Activated CD4-positive, alpha-beta T cell treated with anti-CD3 and anti-CD28 coated beads for 24 hours (primary cell): ENCODE measurements around the gene DLG1.

ENCODE experiments used
- DNase-seq, 2 donors: peaks; one replicate each; pipeline ENCODE4 v3.0.0-alpha.2; 2020; ENCODE audit warnings: low read depth in 2 of 2

The DLG1 gene

DNA sequence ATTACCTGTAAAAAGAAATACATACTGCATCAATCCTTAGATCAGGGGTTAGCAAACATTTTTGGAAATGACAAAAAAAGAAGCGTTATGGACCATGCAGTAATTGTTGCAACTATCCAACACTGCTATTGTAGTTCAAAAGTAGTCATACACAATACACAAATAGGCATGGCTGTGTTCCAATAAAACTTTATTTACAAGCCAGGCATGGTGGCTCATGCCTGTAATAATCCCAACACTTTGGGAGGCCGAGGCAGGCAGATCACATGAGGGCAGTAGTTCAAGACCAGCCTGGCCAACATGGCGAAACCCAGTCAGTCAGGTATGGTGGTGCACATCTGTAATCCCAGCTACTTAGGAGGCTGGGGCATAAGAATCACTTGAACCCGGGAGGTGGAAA is 124.8 kb downstream of the DLG1 start:
- DNase-seq, result no peak

DNA sequence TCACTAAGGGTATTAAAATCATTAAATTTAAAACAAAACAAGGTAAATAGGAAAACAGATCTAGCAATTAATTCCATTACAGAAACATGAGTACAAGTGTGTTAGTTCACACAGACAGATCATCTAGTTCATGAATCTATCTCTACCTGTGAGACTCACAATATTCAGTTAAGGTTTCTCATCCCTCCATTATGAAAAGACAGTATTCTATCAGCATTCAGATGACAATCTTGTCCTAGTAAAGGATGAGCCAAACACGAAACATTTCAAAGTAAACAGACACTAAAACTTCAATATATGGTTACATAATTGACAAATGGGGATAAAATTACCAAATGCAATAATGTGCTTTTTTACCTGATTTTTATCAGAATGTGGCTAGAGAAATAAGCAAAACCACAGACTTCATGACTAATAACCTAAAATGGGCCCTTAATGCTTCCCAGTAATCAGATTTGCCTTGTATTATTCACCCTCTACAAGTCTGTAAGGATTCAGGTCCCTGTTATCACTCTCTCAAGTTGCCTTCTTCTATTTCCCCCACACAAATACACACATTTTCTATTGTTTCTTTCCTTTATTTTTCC is 126.8 kb downstream of the DLG1 start:
- DNase-seq, result no peak

- no peak for DNase-seq
Observed at GRCh38 chr3:197169028-197169427, 129.4 kb downstream of the DLG1 start.

GRCh38 chr3:197168606-197169005 is 129.8 kb downstream of the DLG1 start:
- DNase-seq, result no peak

DNA sequence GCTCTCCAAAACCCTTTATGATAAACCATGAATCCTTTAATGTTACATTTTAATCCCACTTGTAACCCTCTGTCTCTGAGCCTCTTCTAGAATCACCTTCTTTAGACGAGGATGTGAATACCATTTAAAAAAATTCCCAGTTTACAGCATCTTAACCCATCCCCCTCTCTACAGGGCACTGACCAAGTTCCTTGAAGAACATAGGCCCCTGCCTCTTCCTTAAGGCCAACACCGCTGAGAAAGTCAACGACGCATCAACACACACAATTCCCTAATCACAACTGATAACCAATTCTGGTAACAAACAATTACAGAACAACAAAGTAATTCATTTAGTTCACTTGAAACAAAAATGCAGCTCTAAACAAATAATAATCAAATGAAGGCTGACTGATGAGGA is 130.3 kb downstream of the DLG1 start:
- no peak for DNase-seq

DNA sequence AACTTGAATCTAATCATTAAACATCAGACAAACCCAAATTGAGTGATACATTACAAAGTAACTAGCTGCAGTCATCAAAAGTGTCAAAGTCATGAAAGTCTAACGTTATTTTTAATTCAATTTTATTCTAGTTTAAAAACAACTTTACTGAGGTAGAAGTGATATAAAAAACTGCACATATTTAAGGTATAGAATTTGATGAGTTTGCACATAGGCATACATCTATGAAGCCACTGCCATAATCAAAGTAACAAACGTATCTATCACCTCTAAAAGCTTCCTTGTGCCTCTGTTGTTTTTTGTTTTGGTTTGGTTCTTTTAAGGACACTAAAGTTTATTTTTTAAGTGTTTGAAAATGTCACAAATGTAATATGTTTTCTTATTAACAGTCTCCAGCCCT is 130.9 kb downstream of the DLG1 start:
- no peak for DNase-seq

DNA sequence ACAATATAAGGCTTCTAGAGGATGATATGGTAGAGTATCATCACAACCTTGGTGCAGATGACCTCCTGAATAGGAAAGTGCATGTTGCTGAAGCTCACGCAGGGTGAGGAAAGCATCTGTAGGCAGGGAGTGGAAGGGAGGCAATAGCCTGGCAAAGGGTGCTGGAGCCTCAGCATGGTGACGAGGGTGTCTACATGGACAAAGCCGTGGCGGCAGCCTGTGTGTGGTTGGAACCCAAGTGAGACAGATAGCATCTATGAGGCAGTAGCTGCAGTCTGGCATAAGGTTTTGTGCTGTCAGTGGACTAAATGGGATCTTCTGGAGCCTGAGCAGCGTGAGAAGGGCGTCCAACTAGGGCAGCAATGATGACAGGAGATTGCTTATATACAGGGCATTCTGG is 132.5 kb downstream of the DLG1 start:
- DNase-seq, result no peak

- DNase-seq, result no peak
Observed at GRCh38 chr3:197155046-197155445, 143.4 kb downstream of the DLG1 start.

DNA sequence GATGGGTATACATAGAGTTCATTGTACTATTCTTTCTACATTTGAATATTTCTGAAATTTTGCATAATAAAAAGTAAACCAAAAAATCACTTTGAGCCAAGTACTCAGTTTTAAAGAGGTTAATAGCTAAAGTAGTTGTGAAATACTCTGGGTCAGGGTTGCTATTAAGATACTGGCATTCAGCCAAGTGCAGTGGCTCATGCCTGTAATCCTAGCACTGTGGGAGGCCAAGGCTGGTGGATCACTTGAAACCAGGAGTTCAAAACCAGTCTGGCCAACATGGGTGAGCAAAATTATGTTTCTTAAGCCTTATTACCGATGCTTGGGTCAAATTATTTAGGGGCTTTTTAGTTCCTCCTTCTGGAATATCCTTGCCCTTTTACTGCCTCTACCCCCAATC is 146.8 kb downstream of the DLG1 start:
- no peak for DNase-seq

DNA sequence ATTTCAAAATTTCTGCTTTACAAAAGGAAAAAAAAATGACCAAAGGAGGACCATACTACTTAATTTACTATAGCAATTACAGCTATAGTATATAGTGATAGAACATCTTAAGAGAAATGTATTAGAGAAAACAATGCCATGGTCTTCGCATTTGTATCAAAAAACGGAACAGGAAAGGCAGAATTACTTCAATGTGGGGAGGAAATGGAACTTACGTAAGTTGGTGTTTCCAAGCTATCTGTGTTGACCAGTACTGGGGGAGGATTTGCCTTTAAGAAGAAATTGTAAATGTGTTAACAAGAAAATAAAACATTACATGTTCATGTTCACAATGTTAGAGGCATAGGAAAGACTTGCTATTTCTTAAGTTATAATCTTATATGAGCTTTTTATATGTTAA is 148.9 kb downstream of the DLG1 start:
- DNase-seq, result no peak

GRCh38 chr3:197144188-197144587 is 154.2 kb downstream of the DLG1 start:
- no peak for DNase-seq

- DNase-seq, result no peak
Observed at GRCh38 chr3:197139586-197139985, 158.8 kb downstream of the DLG1 start.

GRCh38 chr3:197137751-197138150 is 160.7 kb downstream of the DLG1 start:
- no peak for DNase-seq

GRCh38 chr3:197136744-197137143 is 161.7 kb downstream of the DLG1 start:
- DNase-seq, result no peak

DNA sequence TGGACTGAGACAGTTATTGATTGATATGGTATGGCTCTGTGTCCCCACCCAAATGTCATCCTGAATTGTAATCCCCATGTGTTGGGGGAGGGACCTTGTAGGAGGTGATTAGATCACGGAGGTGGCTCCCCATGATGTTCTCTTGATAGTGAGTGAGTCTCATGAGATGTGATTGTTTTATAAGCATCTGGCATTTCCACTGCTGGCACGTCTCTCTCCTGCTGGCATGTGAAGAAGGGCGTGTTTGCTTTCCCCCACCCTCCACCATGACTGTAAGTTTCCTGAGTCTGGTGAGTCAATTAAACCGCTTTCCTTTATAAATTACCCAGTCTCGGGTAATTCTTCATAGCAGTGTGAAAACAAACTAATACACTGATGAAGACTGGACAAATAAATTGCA is 163.2 kb downstream of the DLG1 start:
- no peak for DNase-seq

DNA sequence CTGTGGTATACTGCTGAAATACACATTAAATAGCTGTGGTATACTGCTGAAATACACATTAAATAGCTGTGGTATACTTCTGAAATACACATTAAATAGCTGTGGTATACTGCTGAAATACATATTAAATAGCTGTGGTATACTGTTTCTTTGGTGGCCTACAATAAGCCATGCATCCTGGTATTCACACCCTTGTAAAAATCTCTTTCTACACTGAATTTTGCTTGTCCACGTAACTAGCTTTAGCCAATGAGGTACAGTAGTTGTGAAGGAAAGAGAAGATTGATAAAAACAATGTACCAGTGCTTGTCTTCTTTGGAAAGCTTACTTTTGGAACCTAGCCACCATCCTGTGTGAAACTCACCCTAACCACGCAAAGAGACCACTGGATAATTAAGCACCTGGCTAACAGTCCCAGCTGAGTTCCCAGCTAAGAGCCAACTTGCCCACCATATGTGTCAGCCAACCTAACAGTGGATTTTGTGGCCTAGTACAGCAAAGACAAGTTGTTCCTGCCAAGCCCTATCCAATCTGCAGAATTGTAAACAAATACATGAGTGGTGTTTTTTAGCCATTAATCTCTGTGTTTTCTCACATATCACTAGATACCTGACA is 165.4 kb downstream of the DLG1 start:
- DNase-seq, result no peak

- no peak for DNase-seq
Observed at GRCh38 chr3:197125636-197126035, 172.8 kb downstream of the DLG1 start.

- no peak for DNase-seq
Observed at GRCh38 chr3:197124713-197125112, 173.7 kb downstream of the DLG1 start.

DNA sequence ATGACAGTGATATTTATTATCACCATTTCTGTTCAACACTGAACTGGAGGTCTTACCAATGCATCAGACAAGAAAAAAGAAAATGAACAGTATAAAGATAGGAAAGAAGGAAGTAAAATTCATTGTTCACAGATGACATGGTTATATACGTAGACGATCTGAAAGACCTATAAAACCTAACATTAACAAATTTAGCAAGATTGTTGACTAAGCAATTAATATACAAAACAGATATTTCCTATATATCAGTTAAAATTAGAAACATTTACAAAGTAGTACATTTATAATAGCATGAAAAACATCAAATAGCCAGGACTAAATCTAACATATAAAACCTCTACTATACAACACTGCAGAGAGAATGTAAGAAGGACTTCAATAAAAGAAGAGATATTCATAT is 176.0 kb downstream of the DLG1 start:
- no peak for DNase-seq

DNA sequence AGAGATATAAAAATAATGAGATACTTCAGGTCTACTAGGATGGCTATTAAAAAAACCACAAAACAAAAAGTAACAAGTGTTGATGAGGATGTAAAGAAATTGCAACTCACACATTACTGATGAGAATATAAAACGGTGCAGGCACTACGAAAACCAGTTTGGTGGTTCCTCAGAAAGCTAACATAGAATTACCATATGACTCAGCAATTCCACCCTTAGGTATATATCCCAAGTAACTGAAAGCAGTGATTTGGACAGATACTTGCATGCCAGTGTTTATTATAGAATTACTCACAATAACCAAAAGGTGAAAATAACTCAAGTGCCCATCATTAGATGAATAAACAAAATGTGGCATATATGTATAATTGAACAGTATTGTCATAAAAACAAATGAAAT is 181.3 kb downstream of the DLG1 start:
- DNase-seq, result no peak

DNA sequence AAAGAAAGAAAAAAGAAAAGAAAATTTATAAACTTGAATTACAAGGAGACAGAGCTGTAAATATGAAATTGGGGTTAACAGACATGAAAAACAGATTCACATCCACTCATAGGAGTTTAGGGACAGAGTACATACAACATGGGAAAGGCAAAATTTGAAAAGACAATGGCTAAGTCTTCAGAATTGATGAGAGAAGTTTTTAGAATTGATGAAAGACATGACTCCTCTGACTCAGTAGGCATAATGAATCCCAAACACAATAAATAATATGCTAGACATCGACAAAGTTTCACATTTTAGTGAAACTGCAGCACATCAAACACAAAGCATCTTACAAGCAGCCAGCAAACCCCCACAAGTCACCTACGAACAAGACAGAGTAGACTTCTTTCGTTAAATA is 184.4 kb downstream of the DLG1 start:
- no peak for DNase-seq

GRCh38 chr3:197111685-197112084 is 186.7 kb downstream of the DLG1 start:
- no peak for DNase-seq

DNA sequence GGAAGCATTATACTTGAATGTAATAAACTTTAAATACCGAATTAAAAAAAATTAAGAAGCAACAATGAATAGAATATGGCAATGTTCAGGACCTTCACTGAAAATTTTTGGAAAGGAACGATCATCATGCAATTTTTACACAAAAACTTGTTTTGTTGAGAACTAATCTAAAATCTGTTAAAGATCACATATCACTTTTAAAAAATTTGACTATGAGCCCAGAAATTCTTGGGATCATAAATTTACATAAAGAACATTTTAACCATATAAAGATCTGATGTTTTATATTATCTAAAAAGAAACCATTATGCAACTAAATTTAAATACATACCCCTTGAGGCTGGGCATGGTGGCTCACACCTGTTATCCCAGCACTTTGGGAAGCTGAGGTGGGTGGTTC is 192.6 kb downstream of the DLG1 start:
- no peak for DNase-seq

- no peak for DNase-seq
Observed at GRCh38 chr3:197104738-197105137, 193.7 kb downstream of the DLG1 start.
